ENCODE data around the gene MUC5B. TPM values are rescaled to one million over a fixed set of nuclear protein-coding genes. Genes with fewer than 3 reads are reported as not detected.

MUC5B gene
- total and polyA plus RNA-seq, 5 donors from 2014 or later = not detected

GRCh38 chr11:1257366-1257765 is 34.5 kb downstream of the MUC5B start:
- peaks cover 4% of the 10 kb centered on the region for H3K27me3 Mint-ChIP-seq
- no peaks in the 10 kb centered on the region for H3K27me3 ChIP-seq (ENCODE audit: control insufficient read depth, insufficient read depth, low read length)
- H3K27ac Mint-ChIP-seq = no peak overlapping the region
- ATAC-seq (ENCODE audit: low read depth in 2 of 2) (no peak), DNase-seq (no peak)
- no peaks in the 10 kb centered on the region for H3K9me3 ChIP-seq (ENCODE audit: control insufficient read depth in 2 of 2, low read length in 2 of 2)
- peaks cover 8% of the 10 kb centered on the region for H3K4me1 ChIP-seq (ENCODE audit: control insufficient read depth, insufficient read depth, low read length, poor library complexity, severe bottlenecking)
- H3K27ac ChIP-seq (ENCODE audit: insufficient read depth, low read length, poor library complexity, severe bottlenecking) = no peak overlapping the region
- no peak overlapping the region for H3K4me3 ChIP-seq (ENCODE audit: low read depth, low read length)
- no peak overlapping the region for H3K4me3 Mint-ChIP-seq
- peaks cover 0 to 5% (median 0%) of the 10 kb centered on the region in 4 donors for H3K4me1 Mint-ChIP-seq
- H3K36me3 ChIP-seq (ENCODE audit: control insufficient read depth, insufficient read depth, low read length) = no peaks in the 10 kb centered on the region
- peaks cover 0 to 4% (median 0%) of the 10 kb centered on the region in 7 donors for H3K9me3 Mint-ChIP-seq
- no peaks in the 10 kb centered on the region for H3K36me3 Mint-ChIP-seq

GRCh38 chr11:1257916-1258315 is 35.0 kb downstream of the MUC5B start:
- Histone ChIP-seq H3K4me3 (ENCODE audit: low read depth, low read length) (no peak overlapping the region), H3K9me3 (ENCODE audit: control insufficient read depth in 2 of 2, low read length in 2 of 2) (no peaks in the 10 kb centered on the region), H3K36me3 (ENCODE audit: control insufficient read depth, insufficient read depth, low read length) (no peaks in the 10 kb centered on the region), H3K27ac (ENCODE audit: insufficient read depth, low read length, poor library complexity, severe bottlenecking) (no peak overlapping the region), H3K4me1 (ENCODE audit: control insufficient read depth, insufficient read depth, low read length, poor library complexity, severe bottlenecking) (peaks cover 12% of the 10 kb centered on the region), H3K27me3 (ENCODE audit: control insufficient read depth, insufficient read depth, low read length) (no peaks in the 10 kb centered on the region)
- Mint-ChIP-seq H3K36me3 (no peaks in the 10 kb centered on the region), H3K27me3 (peaks cover 4% of the 10 kb centered on the region), H3K27ac (no peak overlapping the region), H3K4me1 (peaks cover 0 to 10% (median 1%) of the 10 kb centered on the region in 4 donors), H3K9me3 (peaks cover 0 to 3% (median 0%) of the 10 kb centered on the region in 7 donors), H3K4me3 (no peak overlapping the region)
- ATAC-seq (ENCODE audit: low read depth in 2 of 2) = no peak
- no peak for DNase-seq

- no peaks in the 10 kb centered on the region for H3K36me3 ChIP-seq (ENCODE audit: control insufficient read depth, insufficient read depth, low read length)
- H3K27ac Mint-ChIP-seq = no peak overlapping the region
- peaks cover 16% of the 10 kb centered on the region for H3K4me1 ChIP-seq (ENCODE audit: control insufficient read depth, insufficient read depth, low read length, poor library complexity, severe bottlenecking)
- no peak overlapping the region for H3K4me3 ChIP-seq (ENCODE audit: low read depth, low read length)
- no peak for DNase-seq
- H3K4me3 Mint-ChIP-seq = no peak overlapping the region
- no peak for ATAC-seq (ENCODE audit: low read depth in 2 of 2)
- peaks cover 0 to 14% (median 1%) of the 10 kb centered on the region in 4 donors for H3K4me1 Mint-ChIP-seq
- H3K27me3 ChIP-seq (ENCODE audit: control insufficient read depth, insufficient read depth, low read length) = no peaks in the 10 kb centered on the region
- H3K27ac ChIP-seq (ENCODE audit: insufficient read depth, low read length, poor library complexity, severe bottlenecking) = no peak overlapping the region
- H3K9me3 ChIP-seq (ENCODE audit: control insufficient read depth in 2 of 2, low read length in 2 of 2) = no peaks in the 10 kb centered on the region
- H3K27me3 Mint-ChIP-seq = peaks cover 4% of the 10 kb centered on the region
- no peaks in the 10 kb centered on the region for H3K36me3 Mint-ChIP-seq
- H3K9me3 Mint-ChIP-seq = peaks cover 0 to 1% (median 0%) of the 10 kb centered on the region in 7 donors
These were observed 35.7 kb downstream of the MUC5B start for GRCh38 chr11:1258401-1259075.

GRCh38 chr11:1259076-1259461 is 36.2 kb downstream of the MUC5B start:
- no peak overlapping the region for H3K4me3 Mint-ChIP-seq
- ATAC-seq (ENCODE audit: low read depth in 2 of 2) = no peak
- Histone ChIP-seq H3K4me3 (ENCODE audit: low read depth, low read length) (no peak overlapping the region), H3K27me3 (ENCODE audit: control insufficient read depth, insufficient read depth, low read length) (no peaks in the 10 kb centered on the region), H3K9me3 (ENCODE audit: control insufficient read depth in 2 of 2, low read length in 2 of 2) (no peaks in the 10 kb centered on the region), H3K27ac (ENCODE audit: insufficient read depth, low read length, poor library complexity, severe bottlenecking) (no peak overlapping the region), H3K36me3 (ENCODE audit: control insufficient read depth, insufficient read depth, low read length) (no peaks in the 10 kb centered on the region), H3K4me1 (ENCODE audit: control insufficient read depth, insufficient read depth, low read length, poor library complexity, severe bottlenecking) (peaks cover 16% of the 10 kb centered on the region)
- no peak for DNase-seq
- no peak overlapping the region for H3K27ac Mint-ChIP-seq
- H3K27me3 Mint-ChIP-seq = peaks cover 4% of the 10 kb centered on the region
- H3K36me3 Mint-ChIP-seq = no peaks in the 10 kb centered on the region
- H3K9me3 Mint-ChIP-seq = peaks cover 0 to 1% (median 0%) of the 10 kb centered on the region in 7 donors
- H3K4me1 Mint-ChIP-seq = peaks cover 0 to 15% (median 1%) of the 10 kb centered on the region in 4 donors

- H3K4me1 Mint-ChIP-seq = peaks cover 0 to 20% (median 2%) of the 10 kb centered on the region in 4 donors
- no peaks in the 10 kb centered on the region for H3K36me3 Mint-ChIP-seq
- peaks cover 4% of the 10 kb centered on the region for H3K27me3 Mint-ChIP-seq
- H3K4me1 ChIP-seq (ENCODE audit: control insufficient read depth, insufficient read depth, low read length, poor library complexity, severe bottlenecking) = peaks cover 16% of the 10 kb centered on the region
- peaks cover 0 to 2% (median 0%) of the 10 kb centered on the region in 7 donors for H3K9me3 Mint-ChIP-seq
- DNase-seq = no peak
- H3K27ac Mint-ChIP-seq = no peak overlapping the region
- H3K27me3 ChIP-seq (ENCODE audit: control insufficient read depth, insufficient read depth, low read length) = no peaks in the 10 kb centered on the region
- no peaks in the 10 kb centered on the region for H3K36me3 ChIP-seq (ENCODE audit: control insufficient read depth, insufficient read depth, low read length)
- no peaks in the 10 kb centered on the region for H3K9me3 ChIP-seq (ENCODE audit: control insufficient read depth in 2 of 2, low read length in 2 of 2)
- H3K4me3 ChIP-seq (ENCODE audit: low read depth, low read length) = no peak overlapping the region
- no peak for ATAC-seq (ENCODE audit: low read depth in 2 of 2)
- H3K27ac ChIP-seq (ENCODE audit: insufficient read depth, low read length, poor library complexity, severe bottlenecking) = no peak overlapping the region
- no peak overlapping the region for H3K4me3 Mint-ChIP-seq
These were observed 36.7 kb downstream of the MUC5B start for GRCh38 chr11:1259561-1259960.

- Histone ChIP-seq H3K9me3 (ENCODE audit: control insufficient read depth in 2 of 2, low read length in 2 of 2) (no peaks in the 10 kb centered on the region), H3K27ac (ENCODE audit: insufficient read depth, low read length, poor library complexity, severe bottlenecking) (no peak overlapping the region), H3K4me3 (ENCODE audit: low read depth, low read length) (no peak overlapping the region), H3K4me1 (ENCODE audit: control insufficient read depth, insufficient read depth, low read length, poor library complexity, severe bottlenecking) (peaks cover 16% of the 10 kb centered on the region), H3K27me3 (ENCODE audit: control insufficient read depth, insufficient read depth, low read length) (no peaks in the 10 kb centered on the region), H3K36me3 (ENCODE audit: control insufficient read depth, insufficient read depth, low read length) (no peaks in the 10 kb centered on the region)
- no peak overlapping the region for H3K4me3 Mint-ChIP-seq
- H3K27ac Mint-ChIP-seq = no peak overlapping the region
- H3K9me3 Mint-ChIP-seq = peaks cover 0 to 3% (median 0%) of the 10 kb centered on the region in 7 donors
- DNase-seq (peak in 1 of 3 donors; percentile 27), ATAC-seq (ENCODE audit: low read depth in 2 of 2) (no peak)
- H3K27me3 Mint-ChIP-seq = peaks cover 4% of the 10 kb centered on the region
- no peaks in the 10 kb centered on the region for H3K36me3 Mint-ChIP-seq
- peaks cover 0 to 21% (median 3%) of the 10 kb centered on the region in 4 donors for H3K4me1 Mint-ChIP-seq
These were observed 37.2 kb downstream of the MUC5B start for GRCh38 chr11:1260023-1260501.

- DNase-seq = no peak
- H3K9me3 Mint-ChIP-seq = peaks cover 0 to 3% (median 0%) of the 10 kb centered on the region in 7 donors
- Histone ChIP-seq H3K27ac (ENCODE audit: insufficient read depth, low read length, poor library complexity, severe bottlenecking) (no peak overlapping the region), H3K27me3 (ENCODE audit: control insufficient read depth, insufficient read depth, low read length) (no peaks in the 10 kb centered on the region), H3K9me3 (ENCODE audit: control insufficient read depth in 2 of 2, low read length in 2 of 2) (no peaks in the 10 kb centered on the region), H3K4me1 (ENCODE audit: control insufficient read depth, insufficient read depth, low read length, poor library complexity, severe bottlenecking) (peaks cover 16% of the 10 kb centered on the region), H3K4me3 (ENCODE audit: low read depth, low read length) (no peak overlapping the region), H3K36me3 (ENCODE audit: control insufficient read depth, insufficient read depth, low read length) (no peaks in the 10 kb centered on the region)
- peaks cover 0 to 21% (median 3%) of the 10 kb centered on the region in 4 donors for H3K4me1 Mint-ChIP-seq
- H3K27ac Mint-ChIP-seq = no peak overlapping the region
- H3K4me3 Mint-ChIP-seq = no peak overlapping the region
- no peak for ATAC-seq (ENCODE audit: low read depth in 2 of 2)
- no peaks in the 10 kb centered on the region for H3K36me3 Mint-ChIP-seq
- H3K27me3 Mint-ChIP-seq = peaks cover 4% of the 10 kb centered on the region
These were observed 37.8 kb downstream of the MUC5B start for GRCh38 chr11:1260620-1261019.
